HEK293 (cell line): ENCODE data around the gene PLA2G4E.

ENCODE experiments used
- CTCF ChIA-PET: fragments of 350-600 bp; formaldehyde crosslinking; extraction: SDS; loops from one replicate; lab custom pipeline; 2021; ENCODE audit warnings: antibody characterized with exemption; lab: Yijun Ruan, JAX
- POLR2A ChIA-PET: fragments of 300-600 bp; formaldehyde crosslinking; extraction: SDS; loops from one replicate; lab custom pipeline; 2020; ENCODE audit warnings: antibody characterized with exemption, inconsistent platforms; lab: Yijun Ruan, JAX
- H3K27ac ChIP-seq: fragments of 200-500 bp; sonication (Bioruptor generic); 2 replicates; pipeline ENCODE4 v1.5.1; 2014; ENCODE audit warnings: low read depth, low read length, control low read depth, inconsistent platforms; ENCODE audit errors: extremely low read depth
- H3K36me3 ChIP-seq, 2 experiments: fragments of 200-500 bp in 1 of 2; sonication (Bioruptor generic) in 1 of 2; 1 replicate in 1 of 2; 2 replicates in 1 of 2; pipeline ENCODE4 v1.5.1; 2014 to 2017; ENCODE audit warnings: inconsistent platforms in 2 of 2, low read length in 2 of 2; ENCODE audit not compliant: control insufficient read depth in 2 of 2, insufficient read depth in 1 of 2
- H3K4me1 ChIP-seq: fragments of 200-500 bp; sonication (Bioruptor generic); 2 replicates; pipeline ENCODE4 v1.5.1; 2014; ENCODE audit warnings: mild to moderate bottlenecking, low read length, inconsistent platforms; ENCODE audit not compliant: control insufficient read depth, insufficient read depth
- H3K4me3 ChIP-seq: 2 replicates; pipeline ENCODE4 v1.5.1; 2011; ENCODE audit warnings: low read depth, mild to moderate bottlenecking, control low read depth, low read length, moderate library complexity
- H3K9me3 ChIP-seq: fragments of 200-500 bp; sonication (Bioruptor generic); 2 replicates; pipeline ENCODE4 v1.5.1; 2014; ENCODE audit warnings: low read depth, low read length, inconsistent platforms; ENCODE audit not compliant: control insufficient read depth, insufficient read depth
- BCL11B ChIP-seq: fragments of 450-650 bp; formaldehyde crosslinking; IDR thresholded peaks from 2 replicates; pipeline ENCODE4 v1.5.1; 2016; ENCODE audit warnings: low read depth, missing biosample characterization, missing genetic modification characterization
- HIC1 ChIP-seq: fragments of 450-650 bp; formaldehyde crosslinking; IDR thresholded peaks from 2 replicates; pipeline ENCODE4 v1.5.1; 2016; ENCODE audit warnings: missing biosample characterization, missing genetic modification characterization
- KLF9 ChIP-seq: fragments of 450-650 bp; formaldehyde crosslinking; IDR thresholded peaks from 2 replicates; pipeline ENCODE4 v1.5.1; 2016; ENCODE audit warnings: missing biosample characterization, missing genetic modification characterization, low read depth
- YY2 ChIP-seq: fragments of 450-650 bp; formaldehyde crosslinking; IDR thresholded peaks from 2 replicates; pipeline ENCODE4 v1.5.1; 2016; ENCODE audit warnings: missing biosample characterization, missing genetic modification characterization
- ZBTB1 ChIP-seq: fragments of 450-650 bp; formaldehyde crosslinking; IDR thresholded peaks from 2 replicates; pipeline ENCODE4 v1.5.1; 2016; ENCODE audit warnings: missing biosample characterization, missing genetic modification characterization
- ZNF133 ChIP-seq: fragments of 450-650 bp; formaldehyde crosslinking; IDR thresholded peaks from 2 replicates; pipeline ENCODE4 v1.5.1; 2016; ENCODE audit warnings: missing biosample characterization, missing genetic modification characterization
- ZNF202 ChIP-seq: fragments of 450-650 bp; formaldehyde crosslinking; IDR thresholded peaks from 2 replicates; pipeline ENCODE4 v1.5.1; 2016; ENCODE audit warnings: missing biosample characterization, missing genetic modification characterization, borderline replicate concordance
- ZNF223 ChIP-seq: fragments of 450-650 bp; formaldehyde crosslinking; IDR thresholded peaks from 2 replicates; pipeline ENCODE4 v1.5.1; 2016; ENCODE audit warnings: missing biosample characterization, missing genetic modification characterization
- ZNF274 ChIP-seq, 2 experiments: fragments of 200-500 bp in 1 of 2; fragments of 450-650 bp in 1 of 2; sonication (Bioruptor generic) in 1 of 2; formaldehyde crosslinking in 1 of 2; IDR thresholded peaks; 2 replicates each; pipeline versions ENCODE4 v1.5.1 to v1.6.1; 2014 to 2016; ENCODE audit warnings: borderline replicate concordance in 1 of 2, inconsistent platforms in 1 of 2, low read length in 1 of 2, missing biosample characterization in 1 of 2, missing genetic modification characterization in 1 of 2
- ZNF350 ChIP-seq: fragments of 450-650 bp; formaldehyde crosslinking; IDR thresholded peaks from 2 replicates; pipeline ENCODE4 v1.5.0; 2017; ENCODE audit warnings: missing biosample characterization, mild to moderate bottlenecking, missing genetic modification characterization
- ZNF366 ChIP-seq: fragments of 450-650 bp; formaldehyde crosslinking; conservative IDR thresholded peaks from 2 replicates; pipeline ENCODE4 v1.5.1; 2016; ENCODE audit warnings: missing biosample characterization, missing genetic modification characterization
- ZNF394 ChIP-seq: fragments of 450-650 bp; formaldehyde crosslinking; IDR thresholded peaks from 2 replicates; pipeline ENCODE4 v1.5.1; 2016; ENCODE audit warnings: missing biosample characterization, missing genetic modification characterization, mild to moderate bottlenecking, moderate library complexity, borderline replicate concordance
- ZNF398 ChIP-seq: fragments of 450-650 bp; formaldehyde crosslinking; IDR thresholded peaks from 2 replicates; pipeline ENCODE4 v1.5.1; 2017; ENCODE audit warnings: missing biosample characterization, missing genetic modification characterization
- ZNF473 ChIP-seq: fragments of 450-650 bp; formaldehyde crosslinking; IDR thresholded peaks from 2 replicates; pipeline ENCODE4 v1.5.1; 2017; ENCODE audit warnings: missing biosample characterization, missing genetic modification characterization
- ZNF48 ChIP-seq: fragments of 450-650 bp; formaldehyde crosslinking; IDR thresholded peaks from 2 replicates; pipeline ENCODE4 v1.5.1; 2016; ENCODE audit warnings: missing biosample characterization, missing genetic modification characterization
- ZNF521 ChIP-seq: fragments of 450-650 bp; formaldehyde crosslinking; IDR thresholded peaks from 2 replicates; pipeline ENCODE4 v1.5.1; 2017; ENCODE audit warnings: missing biosample characterization, mild to moderate bottlenecking, missing genetic modification characterization
- ZNF544 ChIP-seq: fragments of 450-650 bp; formaldehyde crosslinking; IDR thresholded peaks from 2 replicates; pipeline ENCODE4 v1.5.0; 2017; ENCODE audit warnings: missing biosample characterization, missing genetic modification characterization
- ZNF571 ChIP-seq: fragments of 450-650 bp; formaldehyde crosslinking; IDR thresholded peaks from 2 replicates; pipeline ENCODE4 v1.5.0; 2017; ENCODE audit warnings: missing biosample characterization, missing genetic modification characterization
- ZNF580 ChIP-seq: fragments of 450-650 bp; formaldehyde crosslinking; IDR thresholded peaks from 2 replicates; pipeline ENCODE4 v1.5.1; 2016; ENCODE audit warnings: missing biosample characterization, missing genetic modification characterization
- ZNF600 ChIP-seq: fragments of 450-650 bp; formaldehyde crosslinking; IDR thresholded peaks from 2 replicates; pipeline ENCODE4 v1.5.1; 2016; ENCODE audit warnings: missing biosample characterization, missing genetic modification characterization
- ZNF692 ChIP-seq: fragments of 450-650 bp; formaldehyde crosslinking; IDR thresholded peaks from 2 replicates; pipeline ENCODE4 v1.5.1; 2016; ENCODE audit warnings: missing biosample characterization, missing genetic modification characterization

Gene PLA2G4E

GRCh38 chr15:42056934-42057798 is 36.3 kb upstream of the PLA2G4E start (continued):
- TF ChIP-seq ZNF521 (no peak), ZNF274 (IDR thresholded peaks at IDR 0.05; ENCODE audit: low read length) (no peak), ZNF274 (tag by site-specific recombination; IDR thresholded peaks at IDR 0.05; ENCODE audit: borderline replicate concordance) (no peak), ZNF366 (peak; percentile 72)

- ChIA-PET POLR2A (no interaction called here), CTCF (interaction anchor here (0.7 to 3.0 kb wide), 4 partner anchors 30 to 94 kb away, joined by 3 to 12 read pairs (median 6); no protein-coding TSS in a partner anchor)
- no peaks in the 10 kb centered on the region for H3K4me1 ChIP-seq
- no peak overlapping the region for H3K4me3 ChIP-seq
- H3K9me3 ChIP-seq, result no peaks in the 10 kb centered on the region
- no peak overlapping the region for H3K27ac ChIP-seq
- no peaks in the 10 kb centered on the region for H3K36me3 ChIP-seq
- TF ChIP-seq KLF9 (tag by site-specific recombination), result no peak
- TF ChIP-seq ZNF580, result no peak
- no peak for TF ChIP-seq ZNF394 (tag by site-specific recombination)
- no peak for TF ChIP-seq ZNF398
- no peak for TF ChIP-seq ZNF202 (tag by site-specific recombination)
- TF ChIP-seq ZNF473 (tag by site-specific recombination), result no peak
- no peak for TF ChIP-seq ZNF544 (tag by site-specific recombination)
- no peak for TF ChIP-seq ZNF48 (tag by site-specific recombination)
- no peak for TF ChIP-seq ZNF571 (tag by site-specific recombination)
- no peak for TF ChIP-seq HIC1
- no peak for TF ChIP-seq BCL11B (tag by site-specific recombination)
- no peak for TF ChIP-seq ZNF350
- TF ChIP-seq ZNF692, result no peak
- TF ChIP-seq ZNF133 (tag by site-specific recombination), result no peak
- TF ChIP-seq ZBTB1, result no peak
- no peak for TF ChIP-seq YY2 (tag by site-specific recombination)
- no peak for TF ChIP-seq ZNF223 (tag by site-specific recombination)
- no peak for TF ChIP-seq ZNF600 (tag by site-specific recombination)
- TF ChIP-seq, all 188 proteins: peak for 0
These were observed 33.1 kb upstream of the PLA2G4E start for GRCh38 chr15:42053914-42054313.
